H1 (cell line): ENCODE measurements around the gene NKX6-1.

ENCODE experiments used
- EGR1 ChIP-seq: IDR thresholded peaks from 2 replicates; pipeline ENCODE4 v1.6.1; 2011; ENCODE audit warnings: low read depth, low read length, borderline replicate concordance
- POLR2A ChIP-seq, 2 experiments: IDR thresholded peaks; 1 replicate in 1 of 2; 2 replicates in 1 of 2; pipeline ENCODE4 v1.6.1; 2011; ENCODE audit warnings: low read depth in 2 of 2, low read length in 2 of 2, mild to moderate bottlenecking in 2 of 2; ENCODE audit errors: control extremely low read depth in 1 of 2
- SUZ12 ChIP-seq: fragments of 200-600 bp; sonication (generic); IDR thresholded peaks from 2 replicates; pipeline ENCODE4 v1.6.1; 2012; ENCODE audit warnings: mild to moderate bottlenecking, inconsistent platforms, low read length, moderate library complexity, mixed read lengths
- TCF12 ChIP-seq: IDR thresholded peaks from 2 replicates; pipeline ENCODE4 v1.6.1; 2011; ENCODE audit warnings: low read depth, mild to moderate bottlenecking, low read length

DNA sequence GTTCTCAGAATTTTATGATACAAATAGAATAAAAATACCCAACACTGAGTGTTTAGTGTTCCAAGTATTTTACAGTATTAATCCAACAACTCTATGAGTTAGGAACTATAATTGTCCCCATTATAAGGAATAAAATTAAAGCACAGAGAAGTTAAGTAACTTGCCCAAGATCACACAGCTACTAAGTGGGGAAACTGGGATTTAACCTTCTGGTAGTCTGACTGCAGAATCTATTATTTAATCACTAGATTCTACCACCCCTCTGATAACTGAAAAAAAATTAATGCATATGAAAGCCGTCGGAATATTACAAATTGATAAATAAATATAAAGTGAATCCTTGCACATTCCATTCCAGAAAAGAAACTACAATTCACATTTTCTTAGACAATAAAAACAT is 5.7 kb upstream of the NKX6-1 start:
- TF ChIP-seq TCF12 (no peak), EGR1 (no peak), SUZ12 (no peak), POLR2A (IDR thresholded peaks at IDR 0.05; ENCODE audit: control extremely low read depth in 1 of 2, low read depth in 2 of 2, low read length in 2 of 2) (no peak)
